HepG2 (cell line): ENCODE results near the gene ZNF705A. TPM values are rescaled to one million over a fixed set of nuclear protein-coding genes. Genes with fewer than 3 reads are reported as not detected.
"Not testable (repeated sequence)": the region's sequence is repeated elsewhere in the genome, so short reads cannot be mapped to it uniquely, and the experiment has no call there.

ENCODE experiments used
- ATAC-seq: fragments of 200-7000 bp; cut with Tn5 transposase; 3 replicates; pipeline ENCODE4 v1.9.1; 2020; ENCODE audit warnings: mild to moderate bottlenecking, moderate library complexity
- BruUV-seq: library from RNA; stranded (reverse); fragments of 400-500 nt; replicated peaks from 2 replicates; lab custom pipeline; 2021; lab: Mats Ljungman, UMichigan
- CTCF ChIA-PET: fragments of 300-600 bp; formaldehyde crosslinking; extraction: SDS; loops from one replicate; lab custom pipeline; 2021; ENCODE audit warnings: low total read pairs, inconsistent platforms, low intra/inter-chr PET ratio; lab: Yijun Ruan, JAX
- POLR2A ChIA-PET: fragments of 350-600 bp; sonication (Branson Sonifier 250); formaldehyde crosslinking; loops from one replicate; lab custom pipeline; 2020; ENCODE audit warnings: antibody characterized with exemption, inconsistent platforms; lab: Yijun Ruan, JAX
- DNase-seq: peaks from one replicate; pipeline ENCODE4 v3.0.0-alpha.2; 2015; ENCODE audit warnings: low spot score
- FAIRE-seq: peaks from 3 replicates; lab custom pipeline; 2011; peaks lifted over from hg19 to GRCh38; lab: Jason Lieb, UNC
- H2AFZ ChIP-seq: one replicate; pipeline ENCODE4 v1.6.1; 2011; ENCODE audit warnings: low read length, inconsistent platforms
- H3K27ac ChIP-seq: fragments of 300-600 bp; 3 replicates; pipeline ENCODE4 v1.8.0; 2011; ENCODE audit warnings: mixed run types, mild to moderate bottlenecking, mixed read lengths, low read length, inconsistent platforms; ENCODE audit not compliant: insufficient read depth; ENCODE audit errors: extremely low read length
- H3K27me3 ChIP-seq, 2 experiments: fragments of 200-600 bp in 1 of 2; 2 replicates in 1 of 2; 3 replicates in 1 of 2; pipeline versions ENCODE4 v1.6.0 to v1.8.0; 2011; ENCODE audit warnings: low read length in 2 of 2, mild to moderate bottlenecking in 2 of 2, moderate library complexity in 2 of 2, inconsistent platforms in 1 of 2; ENCODE audit not compliant: insufficient read depth in 2 of 2, control insufficient read depth in 1 of 2
- H3K36me3 ChIP-seq, 2 experiments: fragments of 200-600 bp in 1 of 2; replicated peaks in 1 of 2; 2 replicates in 1 of 2; 3 replicates in 1 of 2; pipeline versions ENCODE4 v1.5.1 to v1.8.0; 2011; ENCODE audit warnings: low read length in 2 of 2, inconsistent platforms in 1 of 2; ENCODE audit not compliant: insufficient read depth in 2 of 2, control insufficient read depth in 1 of 2
- H3K4me1 ChIP-seq: 2 replicates; pipeline ENCODE4 v1.5.1; 2012; ENCODE audit warnings: low read length, inconsistent platforms; ENCODE audit not compliant: insufficient read depth
- H3K4me2 ChIP-seq: 2 replicates; pipeline ENCODE4 v1.6.0; 2011; ENCODE audit warnings: low read depth, low read length, inconsistent platforms
- H3K4me3 ChIP-seq, 3 experiments: fragments of 200-600 bp in 1 of 3; sonication (generic), shearing (Covaris generic) in 1 of 3; replicated peaks in 1 of 3; 2 replicates each; pipeline ENCODE4 v1.5.1; 2011 to 2016; ENCODE audit warnings: low read length in 3 of 3, inconsistent platforms in 2 of 3, low read depth in 2 of 3, mild to moderate bottlenecking in 2 of 3, control low read depth in 1 of 3, mixed read lengths in 1 of 3; ENCODE audit not compliant: insufficient read depth in 1 of 3
- H3K79me2 ChIP-seq: one replicate; pipeline ENCODE4 v1.6.1; 2011; ENCODE audit warnings: low read length, inconsistent platforms; ENCODE audit not compliant: insufficient read depth
- H3K9ac ChIP-seq: 2 replicates; pipeline ENCODE4 v1.6.0; 2011; ENCODE audit warnings: mild to moderate bottlenecking, low read depth, low read length, inconsistent platforms; ENCODE audit not compliant: insufficient read depth
- H3K9me3 ChIP-seq: 2 replicates; pipeline ENCODE4 v1.5.1; 2012; ENCODE audit warnings: mild to moderate bottlenecking, low read length
- H4K20me1 ChIP-seq: 2 replicates; pipeline ENCODE4 v1.6.0; 2011; ENCODE audit warnings: inconsistent platforms, mild to moderate bottlenecking, low read length, moderate library complexity; ENCODE audit not compliant: insufficient read depth
- HNF4G ChIP-seq, 2 experiments: sonication (generic) in 1 of 2; formaldehyde crosslinking in 1 of 2; IDR thresholded peaks; 2 replicates each; pipeline versions ENCODE4 v1.4.0 to v1.6.1; 2011 to 2020; ENCODE audit warnings: borderline replicate concordance in 2 of 2, low read depth in 2 of 2, mild to moderate bottlenecking in 2 of 2, low read length in 1 of 2, missing genetic modification reagents in 1 of 2, moderate library complexity in 1 of 2
- RCOR2 ChIP-seq: IDR thresholded peaks from 2 replicates; pipeline ENCODE4 v1.6.1; 2016; ENCODE audit warnings: missing biosample characterization, missing genetic modification reagents
- SCMH1 ChIP-seq: sonication (generic); formaldehyde crosslinking; IDR thresholded peaks from 2 replicates; pipeline ENCODE4 v1.9.0; 2021; ENCODE audit warnings: missing genetic modification reagents, mild to moderate bottlenecking, borderline replicate concordance
- ZFP37 ChIP-seq: sonication (generic); formaldehyde crosslinking; IDR thresholded peaks from 2 replicates; pipeline ENCODE4 v1.4.0; 2020; ENCODE audit warnings: missing genetic modification reagents, borderline replicate concordance
- ZMYM2 ChIP-seq: sonication (generic); formaldehyde crosslinking; IDR thresholded peaks from 2 replicates; pipeline ENCODE4 v1.8.0; 2022; ENCODE audit warnings: mild to moderate bottlenecking, missing genetic modification reagents
- WGBS: methylation state at CpG from one replicate; pipeline ENCODE4 v1.1.6; 2017; ENCODE audit warnings: low lambda C conversion rate; 5-methylcytosine and 5-hydroxymethylcytosine counted together
- in situ Hi-C: cut with HindIII; loops from 2 replicates; pipeline ENCODE4 v1.10.0; 2017; ENCODE audit warnings: low pct_unique_long_range_greater_than_20kb; ENCODE audit not compliant: extremely low pct_ligation_motif_present
- intact Hi-C: fragments of 100-400 bp; cut with micrococcal nuclease; formaldehyde crosslinking; loops from one replicate; pipeline ENCODE4 v1.10.0; 2022; ENCODE audit not compliant: unreplicated experiment
- polyA plus RNA-seq, 8 experiments: library from polyadenylated mRNA; depleted of rRNA in 3 of 8; stranded (reverse) in 7 of 8; unstranded in 1 of 8; fragments of >200 nt; fragmentation: Illumina TruSeq in 4 of 8; extraction: Trizol in 4 of 8; gene quantifications; 2 replicates each; pipeline versions ENCODE4 v1.2.1 to v1.2.3, GENCODE V29; 2011 to 2016; ENCODE audit warnings: low read depth in 4 of 8, missing spikeins in 1 of 8, mixed read lengths in 1 of 8; ENCODE audit not compliant: insufficient read depth in 1 of 8
- total RNA-seq, 5 experiments: library from RNA; depleted of rRNA; stranded (reverse); fragments of >200 nt; fragmentation: Illumina TruSeq; extraction: Trizol; gene quantifications; 2 replicates each; pipeline ENCODE4 v1.2.3, GENCODE V29; 2016; ENCODE audit warnings: low read depth in 1 of 5

ZNF705A gene
- total and polyA plus RNA-seq, 2 of the 13 experiments (the other 11 are each of a cell fraction or from before 2014, with no cell fraction given): not detected

DNA sequence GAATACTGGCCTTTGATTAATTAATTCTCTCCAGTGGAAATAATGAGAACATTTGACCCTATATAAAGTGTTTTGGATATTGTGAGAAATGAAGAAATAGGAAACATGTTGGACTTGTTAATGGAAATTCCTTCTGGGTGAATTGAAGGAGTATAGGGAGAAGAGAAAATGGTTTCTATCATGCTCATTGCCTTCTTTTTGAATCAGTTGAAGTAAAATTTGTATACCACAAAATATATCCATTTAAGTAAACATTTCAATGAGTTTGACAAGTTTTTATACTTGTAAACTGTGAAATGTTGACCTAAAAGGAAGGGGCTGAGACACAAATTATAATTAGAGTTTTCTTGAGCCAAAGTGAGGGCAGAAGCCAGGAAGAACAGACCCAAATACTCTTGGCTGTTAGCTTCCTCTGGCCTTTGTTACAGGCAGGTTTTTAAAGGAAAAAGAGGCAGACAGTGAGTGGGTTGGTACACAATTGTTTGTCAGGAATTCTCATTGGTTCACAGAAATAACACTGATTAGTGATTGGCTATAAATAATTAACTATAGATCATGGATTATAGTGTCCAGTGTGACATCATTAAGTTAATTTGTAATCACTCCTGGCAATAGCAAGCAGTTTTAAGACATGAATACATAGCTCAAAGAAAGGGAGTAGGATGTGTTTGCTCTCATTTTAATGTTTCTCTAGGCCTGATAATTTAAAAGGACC is 826 bp downstream of the ZNF705A start (continued):
- no peak for TF ChIP-seq ZMYM2 (CRISPR knock-in tag)
- TF ChIP-seq SCMH1: no peak
- TF ChIP-seq ZFP37: no peak
- TF ChIP-seq HNF4G (IDR thresholded peaks at IDR 0.05; ENCODE audit: borderline replicate concordance, low read depth, low read length): no peak
- TF ChIP-seq HNF4G (CRISPR knock-in tag; IDR thresholded peaks at IDR 0.05; ENCODE audit: borderline replicate concordance, low read depth): no peak
- TF ChIP-seq RCOR2 (CRISPR knock-in tag): no peak

DNA sequence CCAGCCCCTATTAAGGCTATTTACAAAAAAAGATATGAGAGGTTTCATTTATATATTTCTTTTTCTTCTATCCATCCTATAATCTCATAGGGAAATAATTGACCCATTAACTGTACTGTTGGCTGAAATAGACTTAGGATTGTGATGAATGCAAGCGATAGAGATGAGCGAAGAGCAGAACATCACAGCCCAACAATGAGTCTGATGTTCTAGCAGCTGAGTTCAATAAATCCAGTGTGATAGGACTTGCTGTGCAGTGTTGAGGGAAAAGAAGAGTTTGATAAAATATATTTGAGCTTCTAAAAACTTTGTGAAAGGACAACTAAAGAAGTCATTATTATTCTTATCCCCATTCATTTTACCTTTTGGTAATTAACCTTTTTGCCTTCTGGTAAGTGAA is 16.1 kb downstream of the ZNF705A start:
- H3K36me3 ChIP-seq, H3K9ac ChIP-seq, CTCF ChIA-PET, H2AFZ ChIP-seq, H3K27ac ChIP-seq, DNase-seq, in situ Hi-C loops, FAIRE-seq, H3K9me3 ChIP-seq, H3K4me1 ChIP-seq, intact Hi-C loops, H3K27me3 ChIP-seq, ATAC-seq, H3K4me2 ChIP-seq, H3K4me3 ChIP-seq, H4K20me1 ChIP-seq, POLR2A ChIA-PET, BruUV-seq, H3K79me2 ChIP-seq: not testable (repeated sequence)
- WGBS: 29% methylated on average over 2 of the region's 2 CpGs
